A549 treated with ZK216348 at 1 μM for 4 hours (cell line): ENCODE measurements around the gene FOXL1. TPM values are rescaled to one million over a fixed set of nuclear protein-coding genes. Genes with fewer than 3 reads are reported as not detected.

ENCODE experiments used
- total RNA-seq: library from RNA; stranded (reverse); fragments of 200-300 nt; extraction: Qiagen RNA extraction; gene quantifications from 5 replicates; pipeline ENCODE4 v1.2.3, GENCODE V29; 2022; ENCODE audit warnings: low read depth

Gene FOXL1
- 0.56 to 2.1 TPM (median 1.5 TPM) in 5 replicates for total RNA-seq

GRCh38 chr16:86578061-86578599 lies at the start of gene FOXL1:
Gene FOXL1, plus strand, starts transcription at chr16:86578549. Its CDS starts 175 bp downstream, at chr16:86578724.

GRCh38 chr16:86554917-86555703 lies 23.2 kb upstream of the FOXL1 start, which contains the start of gene MTHFSD:
Gene MTHFSD, minus strand, starts transcription at chr16:86555235. Its CDS starts 51 bp downstream, at chr16:86555184.

GRCh38 chr16:86566601-86566965 lies 11.8 kb upstream of the FOXL1 start, which contains the start of gene FOXC2:
Gene FOXC2, plus strand, starts transcription at chr16:86566829. Its CDS starts 507 bp downstream, at chr16:86567336.

Other genes with a start within 250 kb of the FOXL1 start
- not detected in 5 replicates for gene FOXF1, start 68.0 kb upstream of the FOXL1 start, total RNA-seq
- 10.0 to 13.3 TPM (median 11.1 TPM) in 5 replicates for gene MTHFSD, start 23.3 kb upstream of the FOXL1 start, total RNA-seq
- gene FOXC2, start 11.7 kb upstream of the FOXL1 start, total RNA-seq, result 2.7 to 4.0 TPM (median 3.8 TPM) in 5 replicates